Activated CD8-positive, alpha-beta memory T cell treated with anti-CD3 and anti-CD28 coated beads, Interleukin-2, amount 10 ng/mL, durations not matched to agents 7 days and 5 days (primary cell): ENCODE data around the gene URB1. TPM values are rescaled to one million over a fixed set of nuclear protein-coding genes. Genes with fewer than 3 reads are reported as not detected.

Source experiments
- ATAC-seq: fragments of 150-1000 bp; cut with Tn5 transposase; one replicate; pipeline ENCODE4 v1.10.0; 2021; ENCODE audit warnings: moderate library complexity
- CTCF ChIA-PET: fragments of 350-600 bp; sonication (Branson Sonifier 250); formaldehyde crosslinking; loops from one replicate; lab custom pipeline; 2021; ENCODE audit warnings: antibody characterized with exemption; lab: Charles Lee
- DNase-seq: peaks from one replicate; pipeline ENCODE4 v3.0.0-alpha.2; 2020
- H3K27ac Mint-ChIP-seq: one replicate; pipeline ENCODE4 v1.8.0; 2021; ENCODE audit warnings: mild to moderate bottlenecking, mixed read lengths
- H3K27me3 Mint-ChIP-seq: one replicate; pipeline ENCODE4 v1.8.0; 2021; ENCODE audit warnings: mixed read lengths
- H3K36me3 Mint-ChIP-seq: one replicate; pipeline ENCODE4 v1.8.0; 2021; ENCODE audit warnings: mild to moderate bottlenecking, mixed read lengths
- H3K4me1 Mint-ChIP-seq: one replicate; pipeline ENCODE4 v1.8.0; 2021; ENCODE audit warnings: mixed read lengths
- H3K4me3 Mint-ChIP-seq: one replicate; pipeline ENCODE4 v1.8.0; 2021; ENCODE audit warnings: mild to moderate bottlenecking, moderate library complexity, mixed read lengths
- H3K9me3 Mint-ChIP-seq: one replicate; pipeline ENCODE4 v1.8.0; 2022; ENCODE audit warnings: low read depth, mixed read lengths
- total RNA-seq, 2 experiments: library from RNA; stranded (reverse); gene quantifications; one replicate each; pipeline ENCODE4 v1.2.3, GENCODE V29; 2021

URB1 gene
- total RNA-seq, 2 experiments from 2014 or later = 17.5 to 28.3 TPM

GRCh38 chr21:32356874-32357395 is 35.9 kb downstream of the URB1 start:
- Mint-ChIP-seq H3K36me3 (peaks cover 48% of the 10 kb centered on the region), H3K27ac (no peak overlapping the region), H3K27me3 (no peaks in the 10 kb centered on the region), H3K9me3 (no peaks in the 10 kb centered on the region), H3K4me1 (peaks cover 2% of the 10 kb centered on the region), H3K4me3 (no peak overlapping the region)
- ATAC-seq (no peak), DNase-seq (no peak)
- CTCF ChIA-PET = interaction anchor here (0.6 kb wide), 2 partner anchors 244 to 389 kb away, joined by 3 read pairs; no protein-coding TSS in a partner anchor

- no peak for ATAC-seq
- no peak for DNase-seq
- no peaks in the 10 kb centered on the region for H3K9me3 Mint-ChIP-seq
- peaks cover 65% of the 10 kb centered on the region for H3K36me3 Mint-ChIP-seq
- H3K4me3 Mint-ChIP-seq = no peak overlapping the region
- peaks cover 11% of the 10 kb centered on the region for H3K4me1 Mint-ChIP-seq
- no peaks in the 10 kb centered on the region for H3K27me3 Mint-ChIP-seq
- CTCF ChIA-PET = interaction anchor here (1.6 kb wide), 1 partner anchor 17 kb away, joined by 3 read pairs; no protein-coding TSS in a partner anchor
- H3K27ac Mint-ChIP-seq = no peak overlapping the region
Observed at GRCh38 chr21:32353002-32353711, 39.7 kb downstream of the URB1 start.

GRCh38 chr21:32352526-32352925 is 40.3 kb downstream of the URB1 start:
- no peak for DNase-seq
- CTCF ChIA-PET = interaction anchor here (1.6 kb wide), 1 partner anchor 17 kb away, joined by 3 read pairs; no protein-coding TSS in a partner anchor
- peaks cover 68% of the 10 kb centered on the region for H3K36me3 Mint-ChIP-seq

GRCh38 chr21:32351428-32351827 is 41.4 kb downstream of the URB1 start:
- CTCF ChIA-PET = no interaction called here
- H3K27ac Mint-ChIP-seq = no peak overlapping the region
- H3K9me3 Mint-ChIP-seq = no peaks in the 10 kb centered on the region
- H3K4me3 Mint-ChIP-seq = no peak overlapping the region
- peak; percentile 30 for DNase-seq
- H3K4me1 Mint-ChIP-seq = peaks cover 11% of the 10 kb centered on the region
- no peak for ATAC-seq
- H3K36me3 Mint-ChIP-seq = peaks cover 73% of the 10 kb centered on the region
- no peaks in the 10 kb centered on the region for H3K27me3 Mint-ChIP-seq

More at GRCh38 chr21:32352526-32352925, 40.3 kb downstream of the URB1 start:
- Mint-ChIP-seq H3K27ac (no peak overlapping the region), H3K9me3 (no peaks in the 10 kb centered on the region), H3K27me3 (no peaks in the 10 kb centered on the region), H3K4me3 (no peak overlapping the region), H3K4me1 (peaks cover 11% of the 10 kb centered on the region)
- ATAC-seq = no peak

- DNase-seq (peak; percentile 36), ATAC-seq (no peak)
- H3K4me1 Mint-ChIP-seq = peaks cover 11% of the 10 kb centered on the region
- H3K27me3 Mint-ChIP-seq = no peaks in the 10 kb centered on the region
- no peak overlapping the region for H3K4me3 Mint-ChIP-seq
- H3K27ac Mint-ChIP-seq = no peak overlapping the region
- no peaks in the 10 kb centered on the region for H3K9me3 Mint-ChIP-seq
- CTCF ChIA-PET = no interaction called here
- peaks cover 74% of the 10 kb centered on the region for H3K36me3 Mint-ChIP-seq
Observed at GRCh38 chr21:32350981-32351380, 41.8 kb downstream of the URB1 start.

GRCh38 chr21:32350211-32350980 is 42.4 kb downstream of the URB1 start:
- no peak overlapping the region for H3K4me3 Mint-ChIP-seq
- no peaks in the 10 kb centered on the region for H3K27me3 Mint-ChIP-seq
- DNase-seq = no peak
- peaks cover 78% of the 10 kb centered on the region for H3K36me3 Mint-ChIP-seq
- CTCF ChIA-PET = no interaction called here
- ATAC-seq = no peak
- H3K9me3 Mint-ChIP-seq = no peaks in the 10 kb centered on the region
- no peak overlapping the region for H3K27ac Mint-ChIP-seq
- H3K4me1 Mint-ChIP-seq = peaks cover 11% of the 10 kb centered on the region

- DNase-seq (no peak), ATAC-seq (no peak)
- Mint-ChIP-seq H3K4me1 (peaks cover 11% of the 10 kb centered on the region), H3K36me3 (peaks cover 79% of the 10 kb centered on the region), H3K27ac (peak overlapping the region; percentile 25), H3K9me3 (peaks cover 4% of the 10 kb centered on the region), H3K27me3 (no peaks in the 10 kb centered on the region), H3K4me3 (no peak overlapping the region)
- CTCF ChIA-PET = interaction anchor here (0.6 kb wide), 1 partner anchor 259 kb away, joined by 3 read pairs; no protein-coding TSS in a partner anchor
Observed at GRCh38 chr21:32349333-32349944, 43.4 kb downstream of the URB1 start.

GRCh38 chr21:32348604-32349332 is 44.0 kb downstream of the URB1 start:
- ATAC-seq (no peak), DNase-seq (no peak)
- Mint-ChIP-seq H3K9me3 (peaks cover 7% of the 10 kb centered on the region), H3K36me3 (peaks cover 80% of the 10 kb centered on the region), H3K4me3 (no peak overlapping the region), H3K27ac (no peak overlapping the region), H3K4me1 (peaks cover 11% of the 10 kb centered on the region), H3K27me3 (no peaks in the 10 kb centered on the region)
- CTCF ChIA-PET = interaction anchor here (0.6 to 0.7 kb wide), 2 partner anchors 252 to 260 kb away, joined by 3 read pairs; no protein-coding TSS in a partner anchor

- Mint-ChIP-seq H3K36me3 (peaks cover 81% of the 10 kb centered on the region), H3K27ac (no peak overlapping the region), H3K4me3 (no peak overlapping the region), H3K27me3 (no peaks in the 10 kb centered on the region), H3K9me3 (peaks cover 11% of the 10 kb centered on the region), H3K4me1 (peaks cover 11% of the 10 kb centered on the region)
- CTCF ChIA-PET = interaction anchor here (0.7 kb wide), 1 partner anchor 253 kb away, joined by 3 read pairs; no protein-coding TSS in a partner anchor
- DNase-seq (no peak), ATAC-seq (no peak)
Observed at GRCh38 chr21:32347977-32348376, 44.8 kb downstream of the URB1 start.

- Mint-ChIP-seq H3K9me3 (peaks cover 11% of the 10 kb centered on the region), H3K27me3 (no peaks in the 10 kb centered on the region), H3K27ac (no peak overlapping the region), H3K4me3 (no peak overlapping the region), H3K4me1 (peaks cover 11% of the 10 kb centered on the region), H3K36me3 (peaks cover 83% of the 10 kb centered on the region)
- CTCF ChIA-PET = no interaction called here
- ATAC-seq = no peak
- no peak for DNase-seq
Observed at GRCh38 chr21:32347351-32347750, 45.5 kb downstream of the URB1 start.

- no peak for DNase-seq
- no peak overlapping the region for H3K27ac Mint-ChIP-seq
- ATAC-seq = no peak
- no peaks in the 10 kb centered on the region for H3K27me3 Mint-ChIP-seq
- peaks cover 11% of the 10 kb centered on the region for H3K9me3 Mint-ChIP-seq
- H3K4me3 Mint-ChIP-seq = no peak overlapping the region
- H3K36me3 Mint-ChIP-seq = peaks cover 80% of the 10 kb centered on the region
- CTCF ChIA-PET = interaction anchor here (0.9 kb wide), 1 partner anchor 10 kb away, joined by 3 read pairs; no protein-coding TSS in a partner anchor
- H3K4me1 Mint-ChIP-seq = peaks cover 11% of the 10 kb centered on the region
Observed at GRCh38 chr21:32346951-32347350, 45.9 kb downstream of the URB1 start.
